Measurements from ENCODE around the gene ZNF665. TPM values are rescaled to one million over a fixed set of nuclear protein-coding genes. Genes with fewer than 3 reads are reported as not detected.
A peak's percentile ranks its signal among the peaks of the same experiment; 100 is the strongest.

The ZNF665 gene
- total RNA-seq, 2 donors from 2014 or later: 7.6 to 8.6 TPM

DNA sequence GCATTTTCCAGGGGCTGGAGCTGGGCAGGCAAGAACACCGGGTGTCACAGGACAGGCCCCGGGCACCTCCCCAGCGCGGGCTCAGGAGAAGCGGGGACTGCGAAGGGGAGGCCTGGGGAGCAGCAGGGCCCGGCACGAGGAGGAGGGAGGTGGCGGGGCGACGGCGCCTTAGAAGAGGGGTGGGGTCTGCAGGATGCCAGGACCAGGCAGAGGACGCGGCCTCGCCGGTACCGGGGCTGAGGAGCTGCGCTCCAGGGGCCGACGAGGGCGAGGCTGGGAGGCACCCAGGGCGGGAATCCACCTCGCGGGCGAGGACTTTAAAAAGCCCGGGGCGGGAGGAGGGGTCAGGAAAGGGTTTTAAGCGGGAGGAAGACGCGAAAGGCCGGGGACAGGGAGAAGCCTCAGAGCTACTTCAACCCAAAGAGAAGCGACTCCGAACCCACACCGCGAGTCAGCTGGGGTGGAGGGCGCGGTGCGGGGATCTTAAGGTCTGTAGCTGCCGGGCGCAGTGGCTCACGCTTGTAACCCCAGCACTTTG lies 35.0 kb downstream of the ZNF665 start:
- H3K27ac ChIP-seq (ENCODE audit: low read depth, low read length): no peak overlapping the region
- peaks cover 11% of the 10 kb centered on the region for H3K27me3 Mint-ChIP-seq (ENCODE audit: insufficient read depth)

DNA sequence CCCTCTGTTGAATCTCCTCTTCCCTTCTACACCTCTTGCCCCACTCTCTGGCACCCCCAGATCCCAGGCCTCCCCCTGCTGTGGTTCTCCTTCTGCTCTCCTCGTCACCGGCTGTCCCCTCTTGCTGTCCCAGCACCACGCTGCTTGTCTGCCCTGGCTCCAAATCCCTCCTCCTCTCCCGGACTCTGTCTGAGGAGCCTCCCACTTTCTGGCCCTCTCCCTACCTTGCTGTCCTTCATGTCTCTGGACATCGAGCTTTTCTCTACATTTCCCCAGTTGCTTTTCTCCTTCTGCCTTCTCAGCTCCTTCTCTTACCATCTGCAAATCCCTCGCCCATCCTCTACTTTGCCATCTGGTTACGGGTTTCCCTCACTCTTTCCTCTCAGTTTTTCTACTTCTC lies 35.5 kb downstream of the ZNF665 start:
- peak overlapping the region; percentile 84 for H3K4me3 Mint-ChIP-seq
- H3K9ac ChIP-seq (ENCODE audit: extremely low read depth, low read length, poor library complexity, severe bottlenecking): peak overlapping the region; percentile 69
- peaks cover 39% of the 10 kb centered on the region for H3K36me3 Mint-ChIP-seq (ENCODE audit: low read depth)
- peaks cover 13% of the 10 kb centered on the region for H3K9me3 ChIP-seq (ENCODE audit: control insufficient read depth, low read length)
- peaks cover 21% of the 10 kb centered on the region for H3K9me3 Mint-ChIP-seq
- H3K4me3 ChIP-seq (ENCODE audit: low read length): peak overlapping the region; percentile 87
- H3K27me3 Mint-ChIP-seq (ENCODE audit: insufficient read depth): peaks cover 11% of the 10 kb centered on the region
- H3K27ac Mint-ChIP-seq: peak overlapping the region; percentile 73
- no peaks in the 10 kb centered on the region for H3K27me3 ChIP-seq (ENCODE audit: control insufficient read depth, insufficient read depth, low read length, poor library complexity, severe bottlenecking)
- WGBS, 2 experiments (ENCODE audit: insufficient coverage in 1 of 2, insufficient read length in 1 of 2): 31 to 36% methylated on average over 4 to 7 of the region's 7 CpGs
- no peak overlapping the region for H3K27ac ChIP-seq (ENCODE audit: low read depth, low read length)
- H3K4me1 Mint-ChIP-seq: peaks cover 9% of the 10 kb centered on the region
- peak; percentile 72 for DNase-seq
- H3K4me1 ChIP-seq (ENCODE audit: control insufficient read depth, insufficient read depth, low read length): no peaks in the 10 kb centered on the region
- peaks cover 13% of the 10 kb centered on the region for H3K36me3 ChIP-seq (ENCODE audit: control insufficient read depth, insufficient read depth, low read length)
- TF ChIP-seq, protein P1, sequence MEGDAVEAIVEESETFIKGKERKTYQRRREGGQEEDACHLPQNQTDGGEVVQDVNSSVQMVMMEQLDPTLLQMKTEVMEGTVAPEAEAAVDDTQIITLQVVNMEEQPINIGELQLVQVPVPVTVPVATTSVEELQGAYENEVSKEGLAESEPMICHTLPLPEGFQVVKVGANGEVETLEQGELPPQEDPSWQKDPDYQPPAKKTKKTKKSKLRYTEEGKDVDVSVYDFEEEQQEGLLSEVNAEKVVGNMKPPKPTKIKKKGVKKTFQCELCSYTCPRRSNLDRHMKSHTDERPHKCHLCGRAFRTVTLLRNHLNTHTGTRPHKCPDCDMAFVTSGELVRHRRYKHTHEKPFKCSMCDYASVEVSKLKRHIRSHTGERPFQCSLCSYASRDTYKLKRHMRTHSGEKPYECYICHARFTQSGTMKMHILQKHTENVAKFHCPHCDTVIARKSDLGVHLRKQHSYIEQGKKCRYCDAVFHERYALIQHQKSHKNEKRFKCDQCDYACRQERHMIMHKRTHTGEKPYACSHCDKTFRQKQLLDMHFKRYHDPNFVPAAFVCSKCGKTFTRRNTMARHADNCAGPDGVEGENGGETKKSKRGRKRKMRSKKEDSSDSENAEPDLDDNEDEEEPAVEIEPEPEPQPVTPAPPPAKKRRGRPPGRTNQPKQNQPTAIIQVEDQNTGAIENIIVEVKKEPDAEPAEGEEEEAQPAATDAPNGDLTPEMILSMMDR (conservative IDR thresholded peaks at IDR 0.05): no peak

More for the DNA sequence above, 35.0 kb downstream of the ZNF665 start:
- peak; percentile 76 for DNase-seq
- H3K4me1 ChIP-seq (ENCODE audit: control insufficient read depth, insufficient read depth, low read length): no peaks in the 10 kb centered on the region
- Mint-ChIP-seq H3K36me3 (ENCODE audit: low read depth) (peaks cover 35% of the 10 kb centered on the region), H3K4me3 (peak overlapping the region; percentile 84), H3K4me1 (peaks cover 9% of the 10 kb centered on the region), H3K9me3 (peaks cover 26% of the 10 kb centered on the region), H3K27ac (peak overlapping the region; percentile 73)
- TF ChIP-seq, protein P1 (conservative IDR thresholded peaks at IDR 0.05): no peak
- no peaks in the 10 kb centered on the region for H3K27me3 ChIP-seq (ENCODE audit: control insufficient read depth, insufficient read depth, low read length, poor library complexity, severe bottlenecking)
- peaks cover 18% of the 10 kb centered on the region for H3K9me3 ChIP-seq (ENCODE audit: control insufficient read depth, low read length)
- peak overlapping the region; percentile 69 for H3K9ac ChIP-seq (ENCODE audit: extremely low read depth, low read length, poor library complexity, severe bottlenecking)
- 1 to 2% methylated on average over 9 to 41 of the region's 41 CpGs for WGBS, 2 experiments (ENCODE audit: insufficient coverage in 1 of 2, insufficient read length in 1 of 2)
- H3K4me3 ChIP-seq (ENCODE audit: low read length): peak overlapping the region; percentile 87
- H3K36me3 ChIP-seq (ENCODE audit: control insufficient read depth, insufficient read depth, low read length): peaks cover 9% of the 10 kb centered on the region

DNA sequence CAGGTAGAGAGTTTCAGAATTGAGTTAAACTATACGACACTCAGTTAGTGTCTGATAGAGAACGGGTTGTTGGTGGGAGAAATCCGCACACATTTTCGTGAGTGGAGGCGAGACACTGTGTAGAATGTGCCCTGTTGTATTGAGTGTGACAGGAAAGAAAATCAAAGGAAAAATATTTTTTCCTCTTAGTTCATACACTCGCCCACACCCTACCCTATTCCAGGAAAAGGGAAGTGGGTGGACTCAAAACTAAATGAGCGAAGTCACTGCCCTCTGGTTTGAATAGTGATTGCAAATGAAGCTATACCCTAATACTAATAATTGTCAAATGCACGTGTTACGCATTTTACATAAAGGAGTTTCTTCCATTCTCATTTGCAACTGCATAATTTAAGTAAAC lies 36.3 kb downstream of the ZNF665 start:
- Histone ChIP-seq H3K36me3 (ENCODE audit: control insufficient read depth, insufficient read depth, low read length) (peaks cover 18% of the 10 kb centered on the region), H3K27me3 (ENCODE audit: control insufficient read depth, insufficient read depth, low read length, poor library complexity, severe bottlenecking) (no peaks in the 10 kb centered on the region), H3K27ac (ENCODE audit: low read depth, low read length) (no peak overlapping the region), H3K9me3 (ENCODE audit: control insufficient read depth, low read length) (peaks cover 12% of the 10 kb centered on the region), H3K9ac (ENCODE audit: extremely low read depth, low read length, poor library complexity, severe bottlenecking) (no peak overlapping the region), H3K4me1 (ENCODE audit: control insufficient read depth, insufficient read depth, low read length) (no peaks in the 10 kb centered on the region), H3K4me3 (ENCODE audit: low read length) (peak overlapping the region; percentile 87)
- no peak overlapping the region for H3K27ac Mint-ChIP-seq
- peaks cover 15% of the 10 kb centered on the region for H3K9me3 Mint-ChIP-seq
- peaks cover 9% of the 10 kb centered on the region for H3K4me1 Mint-ChIP-seq
- TF ChIP-seq, protein P1 (conservative IDR thresholded peaks at IDR 0.05): no peak
- no peak for DNase-seq
- 95 to 100% methylated on average over 2 to 9 of the region's 9 CpGs for WGBS, 2 experiments (ENCODE audit: insufficient coverage in 1 of 2, insufficient read length in 1 of 2)
- peak overlapping the region; percentile 84 for H3K4me3 Mint-ChIP-seq
- H3K36me3 Mint-ChIP-seq (ENCODE audit: low read depth): peaks cover 44% of the 10 kb centered on the region
- H3K27me3 Mint-ChIP-seq (ENCODE audit: insufficient read depth): peaks cover 11% of the 10 kb centered on the region
